OCI-LY7 (cell line): Measurements from ENCODE around the gene SREK1IP1. TPM values are rescaled to one million over a fixed set of nuclear protein-coding genes. Genes with fewer than 3 reads are reported as not detected.
A peak's percentile ranks its signal among the peaks of the same experiment; 100 is the strongest.

ENCODE experiments used
- BruUV-seq: library from RNA; stranded (reverse); fragments of 400-500 nt; replicated peaks from 2 replicates; lab custom pipeline; 2021; lab: Mats Ljungman, UMichigan
- CTCF ChIA-PET: fragments of 300-600 bp; sonication (Branson Sonifier 250); formaldehyde crosslinking; loops from one replicate; lab custom pipeline; 2022; ENCODE audit warnings: antibody characterized with exemption; ENCODE audit not compliant: unreplicated experiment; lab: Charles Lee
- POLR2A ChIA-PET: fragments of 300-600 bp; sonication (Branson Sonifier 250); formaldehyde crosslinking; loops from one replicate; lab custom pipeline; 2022; ENCODE audit warnings: antibody characterized with exemption; lab: Charles Lee
- DNase-seq: peaks from one replicate; pipeline ENCODE4 v3.0.0-alpha.2; 2015; ENCODE audit warnings: low spot score
- H2AFZ ChIP-seq: fragments of 200-600 bp; sonication (generic), shearing (Covaris generic); 2 replicates; pipeline ENCODE4 v1.6.1; 2014; ENCODE audit warnings: mild to moderate bottlenecking, antibody characterized with exemption, low read length, moderate library complexity
- H3K27ac ChIP-seq: fragments of 200-600 bp; sonication (generic); 2 replicates; pipeline ENCODE4 v1.5.1; 2014; ENCODE audit warnings: mixed run types, low read depth, mild to moderate bottlenecking, moderate library complexity, low read length, inconsistent platforms; ENCODE audit not compliant: poor library complexity, severe bottlenecking
- H3K36me3 ChIP-seq: fragments of 200-600 bp; sonication (generic); 2 replicates; pipeline ENCODE4 v1.6.1; 2014; ENCODE audit warnings: mild to moderate bottlenecking, antibody characterized with exemption, low read length, moderate library complexity, mixed read lengths; ENCODE audit not compliant: insufficient read depth
- H3K4me1 ChIP-seq: fragments of 200-600 bp; sonication (generic); 2 replicates; pipeline ENCODE4 v1.5.1; 2014; ENCODE audit warnings: mild to moderate bottlenecking, low read length; ENCODE audit not compliant: insufficient read depth, poor library complexity, severe bottlenecking
- H3K4me2 ChIP-seq: fragments of 200-600 bp; sonication (generic); 2 replicates; pipeline ENCODE4 v1.6.1; 2014; ENCODE audit warnings: mild to moderate bottlenecking, low read length
- H3K4me3 ChIP-seq: fragments of 200-600 bp; sonication (generic); 2 replicates; pipeline ENCODE4 v1.5.1; 2014; ENCODE audit warnings: mild to moderate bottlenecking, low read depth, low read length; ENCODE audit not compliant: poor library complexity, severe bottlenecking
- H3K79me2 ChIP-seq: fragments of 200-600 bp; sonication (generic); 2 replicates; pipeline ENCODE4 v1.6.1; 2016; ENCODE audit warnings: low read depth, mild to moderate bottlenecking, low read length, moderate library complexity, mixed read lengths; ENCODE audit not compliant: insufficient read depth
- H3K9me2 ChIP-seq: fragments of 200-600 bp; sonication (generic); 2 replicates; pipeline ENCODE4 v1.6.1; 2016; ENCODE audit warnings: mild to moderate bottlenecking, low read length, mixed read lengths; ENCODE audit not compliant: insufficient read depth
- H3K9me3 ChIP-seq: fragments of 200-600 bp; sonication (generic); 2 replicates; pipeline ENCODE4 v1.6.1; 2014; ENCODE audit warnings: mild to moderate bottlenecking, mixed run types, low read length, mixed read lengths
- H4K20me1 ChIP-seq: fragments of 200-600 bp; sonication (generic); 2 replicates; pipeline ENCODE4 v1.6.1; 2014; ENCODE audit warnings: mild to moderate bottlenecking, antibody characterized with exemption, low read length, moderate library complexity, mixed read lengths; ENCODE audit not compliant: insufficient read depth
- CTCF ChIP-seq: fragments of 200-600 bp; sonication (generic); conservative IDR thresholded peaks from 2 replicates; pipeline ENCODE4 v1.5.1; 2014; ENCODE audit warnings: mild to moderate bottlenecking, antibody characterized with exemption, low read length, moderate library complexity, mixed read lengths
- EZH2phosphoT487 ChIP-seq: fragments of 200-600 bp; sonication (generic); IDR thresholded peaks from 2 replicates; pipeline ENCODE4 v1.6.1; 2018; ENCODE audit warnings: low read depth, borderline replicate concordance, mild to moderate bottlenecking, mixed run types, antibody characterized with exemption, low read length, moderate library complexity, mixed read lengths
- intact Hi-C: fragments of 100-400 bp; cut with micrococcal nuclease; formaldehyde crosslinking; loops from one replicate; pipeline ENCODE4 v1.10.0; 2022; ENCODE audit not compliant: unreplicated experiment
- total RNA-seq, 2 experiments: library from RNA; depleted of rRNA in 1 of 2; stranded (reverse); fragments of >200 nt in 1 of 2; shearing (Covaris generic) in 1 of 2; gene quantifications; 2 replicates each; pipeline ENCODE4 v1.2.3, GENCODE V29; 2014 to 2022

Gene SREK1IP1
- total RNA-seq, 2 experiments from 2014 or later, result 4.8 to 23.0 TPM

- POLR2A ChIA-PET, result interaction anchor here (0.6 kb wide), 1 partner anchor 13 kb away, joined by 3 read pairs; no protein-coding TSS in a partner anchor
- BruUV-seq, result no TSS peak
- no peak overlapping the region for H3K4me3 ChIP-seq
These were observed 16.0 kb upstream of the SREK1IP1 start for GRCh38 chr5:64784451-64785025.

GRCh38 chr5:64775291-64775690, 6.8 kb upstream of the SREK1IP1 start:
- no TSS peak for BruUV-seq
- Histone ChIP-seq H3K4me3 (no peak overlapping the region), H2AFZ (no peak overlapping the region), H3K79me2 (peaks cover 30% of the 10 kb centered on the region; the same call in 1 of the 2 replicates), H3K9me2 (no peaks in the 10 kb centered on the region), H4K20me1 (no peaks in the 10 kb centered on the region), H3K9me3 (no peaks in the 10 kb centered on the region), H3K27ac (no peak overlapping the region), H3K4me1 (peaks cover 17% of the 10 kb centered on the region), H3K36me3 (peaks cover 33% of the 10 kb centered on the region), H3K4me2 (no peak overlapping the region)
- TF ChIP-seq CTCF (no peak), EZH2phosphoT487 (no peak)
- ChIA-PET CTCF (no interaction called here), POLR2A (interaction anchor here (0.5 to 1.5 kb wide), 6 partner anchors 11 to 319 kb away, joined by 3 to 4 read pairs (median 3); no protein-coding TSS in a partner anchor)
- no peak for DNase-seq
- intact Hi-C loops, result no loop called here

More at GRCh38 chr5:64784451-64785025, 16.0 kb upstream of the SREK1IP1 start:
- peak; percentile 83 for DNase-seq
- H3K36me3 ChIP-seq, result peaks cover 44% of the 10 kb centered on the region
- no peak overlapping the region for H3K4me2 ChIP-seq
- no peaks in the 10 kb centered on the region for H3K79me2 ChIP-seq
- H3K4me1 ChIP-seq, result no peaks in the 10 kb centered on the region
- CTCF ChIA-PET, result interaction anchor here (1.0 kb wide), 1 partner anchor 149 kb away, joined by 5 read pairs; no protein-coding TSS in a partner anchor
- no peaks in the 10 kb centered on the region for H3K9me2 ChIP-seq
- H3K9me3 ChIP-seq, result no peaks in the 10 kb centered on the region
- H2AFZ ChIP-seq, result no peak overlapping the region
- intact Hi-C loops, result loop anchor here (1.0 to 5.0 kb wide), 2 partner anchors 149 to 557 kb away; no protein-coding TSS in a partner anchor
- no peak overlapping the region for H3K27ac ChIP-seq
- no peaks in the 10 kb centered on the region for H4K20me1 ChIP-seq
- TF ChIP-seq CTCF (peak; percentile 100), EZH2phosphoT487 (no peak)

GRCh38 chr5:64773533-64773932, 5.0 kb upstream of the SREK1IP1 start:
- H3K9me2 ChIP-seq, result no peaks in the 10 kb centered on the region
- DNase-seq, result peak; percentile 9
- ChIA-PET POLR2A (interaction anchor here (0.7 kb wide), 2 partner anchors 100 to 142 kb away, joined by 3 to 4 read pairs; no protein-coding TSS in a partner anchor), CTCF (no interaction called here)
- TF ChIP-seq EZH2phosphoT487 (no peak), CTCF (no peak)
- peak overlapping the region; percentile 47 for H3K4me2 ChIP-seq
- H3K4me3 ChIP-seq, result no peak overlapping the region
- H3K27ac ChIP-seq, result peak overlapping the region; percentile 24
- intact Hi-C loops, result no loop called here
- peaks cover 20% of the 10 kb centered on the region for H3K36me3 ChIP-seq
- peaks cover 26% of the 10 kb centered on the region for H3K4me1 ChIP-seq
- H4K20me1 ChIP-seq, result no peaks in the 10 kb centered on the region
- no TSS peak for BruUV-seq
- H3K9me3 ChIP-seq, result no peaks in the 10 kb centered on the region
- H2AFZ ChIP-seq, result no peak overlapping the region
- peaks cover 45% of the 10 kb centered on the region for H3K79me2 ChIP-seq
